ENCODE data around the gene SHBG. TPM values are rescaled to one million over a fixed set of nuclear protein-coding genes. Genes with fewer than 3 reads are reported as not detected.

Gene SHBG
- total RNA-seq, 1 donor from 2014 or later: 3.9 TPM

GRCh38 chr17:7646457-7646856 is 16.5 kb downstream of the SHBG start:
- no peak for DNase-seq (ENCODE audit: low spot score)

- DNase-seq (ENCODE audit: low spot score): no peak
Observed at GRCh38 chr17:7647018-7647417, 17.1 kb downstream of the SHBG start.

- peak; percentile 83 for DNase-seq (ENCODE audit: low spot score)
Observed at GRCh38 chr17:7650509-7651096, 20.7 kb downstream of the SHBG start, which contains the start of gene ATP1B2. Gene ATP1B2, plus strand, starts transcription at chr17:7650926. Its CDS starts 593 bp downstream, at chr17:7651519.

GRCh38 chr17:7651097-7651664 is 21.2 kb downstream of the SHBG start:
- no peak for DNase-seq (ENCODE audit: low spot score)

GRCh38 chr17:7651665-7652387 is 21.9 kb downstream of the SHBG start:
- DNase-seq (ENCODE audit: low spot score): peak; percentile 56

GRCh38 chr17:7652388-7653356 is 22.7 kb downstream of the SHBG start:
- DNase-seq (ENCODE audit: low spot score): no peak

- DNase-seq (ENCODE audit: low spot score): no peak
Observed at GRCh38 chr17:7654832-7655540, 25.1 kb downstream of the SHBG start.

- no peak for DNase-seq (ENCODE audit: low spot score)
Observed at GRCh38 chr17:7655541-7655840, 25.6 kb downstream of the SHBG start.

GRCh38 chr17:7656958-7657609 is 27.1 kb downstream of the SHBG start:
- peak; percentile 43 for DNase-seq (ENCODE audit: low spot score)

- peak; percentile 57 for DNase-seq (ENCODE audit: low spot score)
Observed at GRCh38 chr17:7667656-7668406, 37.9 kb downstream of the SHBG start.

GRCh38 chr17:7668482-7668881 is 38.5 kb downstream of the SHBG start:
- DNase-seq (ENCODE audit: low spot score): no peak

- no peak for DNase-seq (ENCODE audit: low spot score)
Observed at GRCh38 chr17:7673239-7673638, 43.3 kb downstream of the SHBG start.

- no peak for DNase-seq (ENCODE audit: low spot score)
Observed at GRCh38 chr17:7674934-7675333, 45.0 kb downstream of the SHBG start.

- DNase-seq (ENCODE audit: low spot score): no peak
Observed at GRCh38 chr17:7676533-7676932, 46.6 kb downstream of the SHBG start.

- DNase-seq (ENCODE audit: low spot score): no peak
Observed at GRCh38 chr17:7677388-7678067, 47.6 kb downstream of the SHBG start.

Data from umbilical cord (tissue), 2 donors.